Measurements from ENCODE around the gene RTEL1.

- TF ChIP-seq CTCF (IDR thresholded peaks at IDR 0.05) (no peak), EP300 (IDR thresholded peaks at IDR 0.05) (no peak), POLR2A (IDR thresholded peaks at IDR 0.05) (no peak)
Observed at GRCh38 chr20:63695424-63696305, 37.6 kb downstream of the RTEL1 start.

Data from tibial nerve (tissue), 4 donors.